Measurements from ENCODE around the gene GSN. TPM values are rescaled to one million over a fixed set of nuclear protein-coding genes. Genes with fewer than 3 reads are reported as not detected.
A peak's percentile ranks its signal among the peaks of the same experiment; 100 is the strongest.

GSN gene
- total and polyA plus RNA-seq, 2 of the 13 experiments (the other 11 are each of a cell fraction or from before 2014, with no cell fraction given) = 294 to 307 TPM

- TF ChIP-seq RNF219 (CRISPR knock-in tag; IDR thresholded peaks at IDR 0.05) (no peak), SP1 (IDR thresholded peaks at IDR 0.05) (no peak), SP1 (CRISPR knock-in tag; IDR thresholded peaks at IDR 0.05) (no peak), RNF2 (conservative IDR thresholded peaks at IDR 0.05; ENCODE audit: low read depth) (no peak), ZNF512B (CRISPR knock-in tag; IDR thresholded peaks at IDR 0.05; ENCODE audit: borderline replicate concordance) (no peak), DZIP1 (CRISPR knock-in tag; IDR thresholded peaks at IDR 0.05) (no peak), ZFP37 (CRISPR knock-in tag; IDR thresholded peaks at IDR 0.05; ENCODE audit: borderline replicate concordance) (no peak), ZNF18 (CRISPR knock-in tag; IDR thresholded peaks at IDR 0.05; ENCODE audit: insufficient replicate concordance) (no peak), E2F1 (CRISPR knock-in tag; IDR thresholded peaks at IDR 0.05) (0 out of 2 replicates have a peak, but pooled peaks have one; percentile 19), TFAP4 (IDR thresholded peaks at IDR 0.05; ENCODE audit: borderline replicate concordance, low read depth) (no peak), MBNL3 (CRISPR knock-in tag; conservative IDR thresholded peaks at IDR 0.05) (no peak), ZZZ3 (CRISPR knock-in tag; IDR thresholded peaks at IDR 0.05; ENCODE audit: borderline replicate concordance) (no peak), ZEB1 (IDR thresholded peaks at IDR 0.05; ENCODE audit: insufficient replicate concordance, low read depth) (no peak)
- TF ChIP-seq, protein P1, sequence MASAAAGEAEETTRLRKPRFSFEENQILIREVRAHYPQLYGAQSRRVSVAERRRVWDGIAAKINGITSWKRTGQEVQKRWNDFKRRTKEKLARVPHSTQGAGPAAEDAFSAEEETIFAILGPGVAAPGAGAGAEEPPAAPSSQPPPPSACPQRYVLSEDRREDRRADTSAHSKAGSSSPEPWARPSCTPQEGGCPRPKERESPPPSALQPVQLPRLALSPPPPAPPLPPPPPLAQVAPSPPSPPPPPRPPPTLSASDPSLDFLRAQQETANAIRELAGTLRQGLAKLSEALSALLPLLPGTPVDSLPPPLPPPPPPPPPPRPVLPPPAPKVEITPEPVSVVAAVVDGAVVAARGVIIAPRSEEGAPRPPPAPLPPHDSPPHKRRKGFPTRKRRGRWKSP (CRISPR knock-in tag; IDR thresholded peaks at IDR 0.05) = peak; percentile 99
Observed at GRCh38 chr9:121299467-121300282, 31.7 kb downstream of the GSN start (continued).

Measured in HepG2 (cell line).